COLO668 (cell line): Measurements from ENCODE around the gene ADORA2A.
A peak's percentile ranks its signal among the peaks of the same experiment; 100 is the strongest.

ENCODE experiments used
- DNase-seq: peaks from one replicate; lab custom pipeline; 2025; ENCODE audit not compliant: unreplicated experiment; lab: John Stamatoyannopoulos, UW

ADORA2A gene

GRCh38 chr22:24427500-24428164, at the start of gene ADORA2A:
TSS of gene ADORA2A (plus strand) at chr22:24427599. CDS start at chr22:24433405, 5,806 bp downstream.
- peak; percentile 74 for DNase-seq

- DNase-seq: no peak
Measured at GRCh38 chr22:24379536-24379935, 47.9 kb upstream of the ADORA2A start.

GRCh38 chr22:24380220-24380904, 47.0 kb upstream of the ADORA2A start:
- DNase-seq: no peak

- DNase-seq: no peak
Measured at GRCh38 chr22:24380905-24381230, 46.5 kb upstream of the ADORA2A start.

- DNase-seq: no peak
Measured at GRCh38 chr22:24383061-24383460, 44.3 kb upstream of the ADORA2A start.

DNA sequence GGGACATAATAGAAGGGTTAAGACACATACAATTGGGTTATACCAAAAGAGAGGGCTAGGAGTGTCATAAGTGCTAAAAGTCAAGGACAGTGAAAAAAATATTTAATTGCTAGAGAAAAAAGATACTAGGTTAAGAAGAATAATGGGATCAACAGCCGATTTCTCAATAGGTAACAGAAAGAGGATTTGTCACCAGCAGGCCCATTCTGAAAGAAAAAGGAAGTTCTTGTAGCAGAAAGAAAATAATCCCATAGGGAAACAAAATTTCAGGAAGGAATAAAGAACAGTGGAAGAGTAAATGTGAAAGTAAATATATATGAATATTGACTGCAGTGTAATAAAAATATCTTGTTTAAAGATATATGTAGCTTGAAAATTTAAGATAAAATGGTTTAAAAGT, 43.3 kb upstream of the ADORA2A start:
- DNase-seq: no peak

- DNase-seq: no peak
Measured at GRCh38 chr22:24386937-24387471, 40.4 kb upstream of the ADORA2A start.

DNA sequence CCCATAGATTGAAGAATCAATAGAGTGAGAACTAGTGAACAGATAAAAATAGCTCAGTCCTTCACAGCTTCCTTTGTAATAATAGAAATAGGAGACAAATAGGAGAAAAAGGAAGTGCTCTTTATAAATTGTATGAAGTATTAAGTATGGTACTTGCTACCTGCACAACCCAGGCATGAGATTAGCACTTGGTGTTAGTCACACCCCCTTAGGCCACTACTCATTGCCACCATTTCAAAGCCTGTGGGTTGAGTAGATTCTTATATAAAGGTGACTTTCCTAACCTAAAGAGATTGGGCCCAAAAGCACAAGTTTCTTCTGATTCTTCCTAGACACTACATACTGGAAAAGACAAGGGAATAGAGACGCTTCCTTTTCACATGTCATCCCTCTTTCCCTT, 37.7 kb upstream of the ADORA2A start:
- no peak for DNase-seq

GRCh38 chr22:24390156-24390555, 37.2 kb upstream of the ADORA2A start:
- DNase-seq: no peak

- no peak for DNase-seq
Measured at GRCh38 chr22:24390576-24390975, 36.8 kb upstream of the ADORA2A start.

DNA sequence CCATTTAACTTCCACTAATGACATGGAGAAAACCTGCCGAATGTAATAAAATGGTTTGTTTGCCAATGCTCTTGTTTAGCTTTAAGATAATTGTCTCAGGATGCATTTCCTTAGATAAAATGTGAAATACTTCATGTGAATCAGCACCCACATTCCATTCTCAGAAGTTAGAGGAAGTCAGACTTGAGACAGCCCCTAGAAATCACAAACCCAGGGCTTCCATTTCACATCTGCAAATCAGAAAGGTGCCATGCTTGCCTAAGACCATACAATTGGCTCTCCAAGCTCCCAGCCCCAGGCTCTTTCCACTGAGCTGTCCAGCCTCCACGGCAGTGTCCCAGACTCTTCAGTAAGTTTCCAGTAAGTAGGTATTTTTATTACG, 35.6 kb upstream of the ADORA2A start:
- no peak for DNase-seq

DNA sequence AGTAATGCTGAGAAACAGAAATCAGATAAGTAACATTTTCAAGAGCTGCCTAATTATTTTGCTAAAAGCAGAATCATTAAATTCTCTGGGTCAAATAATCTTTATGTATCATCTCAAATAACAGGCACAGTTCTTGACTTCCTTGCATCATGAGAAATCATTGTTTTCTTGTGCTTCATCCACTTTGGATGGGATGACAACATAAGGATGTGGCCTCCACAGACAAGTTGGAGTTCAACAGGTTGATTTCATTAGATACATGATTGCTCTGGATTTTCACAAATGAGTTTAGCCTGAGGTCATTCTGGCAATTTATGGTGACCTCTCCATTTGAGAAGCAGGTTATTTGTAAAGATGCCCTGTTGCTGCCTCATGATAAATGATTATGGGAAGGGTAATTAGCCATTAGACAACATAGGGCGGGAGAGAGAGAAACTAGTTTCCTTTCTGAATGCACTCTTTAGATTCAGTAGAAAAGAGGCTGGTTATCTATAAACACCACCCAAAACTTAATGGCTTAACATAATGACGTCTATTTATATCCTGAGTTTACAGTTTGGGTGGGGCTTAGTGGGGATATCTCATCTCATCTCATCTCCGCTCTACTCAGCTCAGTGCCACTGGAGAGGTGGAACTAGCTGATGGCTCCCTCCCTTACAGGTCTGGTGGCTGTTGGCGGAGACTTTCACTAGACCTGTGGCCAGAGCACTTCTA, 35.0 kb upstream of the ADORA2A start:
- DNase-seq: no peak

GRCh38 chr22:24393012-24393559, 34.3 kb upstream of the ADORA2A start:
- DNase-seq: no peak

DNA sequence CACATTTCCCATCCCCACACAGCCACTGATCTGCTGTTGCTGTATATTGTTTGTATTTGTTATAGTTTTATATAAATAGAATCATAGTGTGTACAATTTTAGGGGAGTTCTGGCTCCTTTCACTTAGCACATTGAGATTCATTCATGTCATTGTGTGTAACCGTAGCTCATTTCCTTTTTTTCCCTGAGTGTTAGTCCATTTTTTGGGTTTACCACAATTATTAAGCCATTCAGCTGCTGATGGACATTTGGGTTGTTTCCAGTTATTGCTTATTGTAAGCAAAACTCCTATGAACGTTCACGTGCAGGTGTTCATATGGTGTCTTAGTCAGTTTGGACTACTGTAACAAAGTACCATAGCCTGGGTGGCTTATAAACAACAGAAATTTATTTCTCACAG, 33.6 kb upstream of the ADORA2A start:
- no peak for DNase-seq

GRCh38 chr22:24394254-24394653, 33.1 kb upstream of the ADORA2A start:
- DNase-seq: no peak

GRCh38 chr22:24398409-24398808, 29.0 kb upstream of the ADORA2A start:
- no peak for DNase-seq

- no peak for DNase-seq
Measured at GRCh38 chr22:24400034-24400725, 27.2 kb upstream of the ADORA2A start.

DNA sequence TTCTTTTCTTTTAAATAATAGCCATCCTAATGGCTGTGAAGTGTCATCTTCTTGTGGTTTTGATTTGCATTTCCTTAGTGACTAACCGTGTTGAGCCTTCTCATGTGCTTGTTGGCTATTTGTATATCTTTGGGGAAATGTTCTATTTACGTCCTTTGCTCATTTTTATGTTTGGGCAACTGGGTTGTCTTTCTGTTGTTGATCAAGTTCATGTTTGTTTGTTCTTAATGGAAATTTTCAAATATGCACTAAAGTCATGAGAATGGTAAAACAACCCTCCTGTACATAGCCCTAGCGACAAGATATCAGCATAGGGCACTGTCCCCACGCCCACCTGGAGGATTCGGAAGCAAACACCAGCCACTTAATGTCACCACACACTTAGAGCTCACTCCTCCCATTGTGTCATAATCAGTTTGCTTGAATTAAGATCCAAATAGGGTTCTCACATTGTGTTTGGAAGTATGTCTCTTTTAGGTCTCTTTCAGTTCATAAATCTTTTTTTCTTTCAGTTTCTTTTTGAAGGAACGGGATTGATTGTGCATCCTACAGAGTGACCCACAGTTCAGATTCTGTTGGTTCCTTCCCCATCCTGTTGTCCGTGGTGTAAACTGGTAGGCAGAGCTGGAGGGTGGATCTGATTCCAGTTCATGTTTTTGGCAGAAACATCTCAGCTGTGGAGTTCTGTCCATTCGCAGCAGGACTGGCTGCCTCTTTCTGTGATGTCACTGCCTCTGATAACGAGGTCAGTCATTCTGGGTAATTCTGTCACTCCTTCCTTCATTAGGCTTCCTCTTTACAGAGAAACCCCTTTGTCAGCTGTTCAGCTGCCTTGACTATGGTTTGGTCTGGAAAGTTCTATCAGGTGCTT, 26.4 kb upstream of the ADORA2A start:
- DNase-seq: no peak

DNA sequence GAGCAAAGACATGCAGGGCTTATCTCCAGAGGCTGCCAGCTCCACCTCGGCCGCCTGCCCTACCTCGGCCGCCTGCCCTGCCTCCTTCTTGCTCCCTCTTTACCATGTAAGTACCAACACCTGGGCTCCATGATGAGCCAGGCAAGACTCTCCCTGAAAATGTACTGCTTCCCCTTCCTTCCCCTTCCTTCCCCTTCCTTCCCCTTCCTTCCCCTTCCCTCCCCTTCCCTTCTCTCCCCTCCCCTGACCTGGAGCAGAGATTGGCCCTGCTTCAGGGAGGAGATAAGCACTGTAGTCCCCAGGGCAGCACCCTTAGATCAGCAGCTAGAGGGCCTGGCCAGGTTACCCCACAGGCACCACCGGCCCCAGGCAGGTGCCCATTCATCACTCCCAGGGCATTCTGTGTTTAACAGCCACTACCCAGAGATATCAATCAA, 25.4 kb upstream of the ADORA2A start:
- DNase-seq: no peak
